ENCODE measurements around the gene NCBP2.

NCBP2 gene

GRCh38 chr3:196962108-196962929 is 20.0 kb upstream of the NCBP2 start:
- Histone ChIP-seq H3K27ac (no peak overlapping the region), H3K4me3 (no peak overlapping the region)
- no peak for DNase-seq (ENCODE audit: low spot score)
- no peak for TF ChIP-seq CTCF (IDR thresholded peaks at IDR 0.05)

- no peak for TF ChIP-seq CTCF (IDR thresholded peaks at IDR 0.05)
- H3K4me3 ChIP-seq = no peak overlapping the region
- DNase-seq (ENCODE audit: low spot score) = no peak
- H3K27ac ChIP-seq = no peak overlapping the region
Observed at GRCh38 chr3:196954832-196955231, 12.5 kb upstream of the NCBP2 start.

- DNase-seq (ENCODE audit: low spot score) = no peak
- no peak overlapping the region for H3K4me3 ChIP-seq
- TF ChIP-seq CTCF (IDR thresholded peaks at IDR 0.05) = no peak
- no peak overlapping the region for H3K27ac ChIP-seq
Observed at GRCh38 chr3:196951371-196951770, 9.0 kb upstream of the NCBP2 start.

GRCh38 chr3:196949750-196950149 is 7.4 kb upstream of the NCBP2 start:
- no peak for TF ChIP-seq CTCF (IDR thresholded peaks at IDR 0.05)
- Histone ChIP-seq H3K4me3 (no peak overlapping the region), H3K27ac (no peak overlapping the region)
- DNase-seq (ENCODE audit: low spot score) = no peak

- TF ChIP-seq CTCF (IDR thresholded peaks at IDR 0.05) = no peak
- H3K4me3 ChIP-seq = no peak overlapping the region
- no peak for DNase-seq (ENCODE audit: low spot score)
Observed at GRCh38 chr3:196949285-196949619, 6.9 kb upstream of the NCBP2 start.

GRCh38 chr3:196948442-196949284 is 6.3 kb upstream of the NCBP2 start:
- Histone ChIP-seq H3K27ac (no peak overlapping the region), H3K4me3 (no peak overlapping the region)
- TF ChIP-seq CTCF (IDR thresholded peaks at IDR 0.05) = no peak
- no peak for DNase-seq (ENCODE audit: low spot score)

More at GRCh38 chr3:196949285-196949619, 6.9 kb upstream of the NCBP2 start:
- H3K27ac ChIP-seq = no peak overlapping the region

Measured in coronary artery (tissue), 2 donors.